Skeletal muscle tissue (tissue), 4 donors: ENCODE data around the gene PLAAT1. TPM values are rescaled to one million over a fixed set of nuclear protein-coding genes. Genes with fewer than 3 reads are reported as not detected.
A peak's percentile ranks its signal among the peaks of the same experiment; 100 is the strongest.

Experiments used
- H3K27ac ChIP-seq: one replicate; pipeline ENCODE4 v1.7.0; 2013; ENCODE audit warnings: mild to moderate bottlenecking, low read depth, low read length, inconsistent platforms
- H3K27me3 ChIP-seq, 3 donors: one replicate each; pipeline ENCODE4 v1.7.0; 2013; ENCODE audit warnings: low read length in 3 of 3; ENCODE audit not compliant: control insufficient read depth in 3 of 3, insufficient read depth in 3 of 3
- H3K36me3 ChIP-seq, 3 donors: one replicate each; pipeline ENCODE4 v1.7.0; 2013; ENCODE audit warnings: low read length in 3 of 3; ENCODE audit not compliant: control insufficient read depth in 3 of 3, insufficient read depth in 3 of 3
- H3K4me1 ChIP-seq, 3 donors: one replicate each; pipeline ENCODE4 v1.7.0; 2013; ENCODE audit warnings: low read length in 3 of 3, mild to moderate bottlenecking in 3 of 3; ENCODE audit not compliant: control insufficient read depth in 3 of 3, insufficient read depth in 3 of 3
- H3K4me3 ChIP-seq, 3 donors: one replicate each; pipeline ENCODE4 v1.7.0; 2013; ENCODE audit warnings: low read length in 3 of 3
- H3K9ac ChIP-seq, 3 donors: one replicate each; pipeline ENCODE4 v1.7.0; 2013; ENCODE audit warnings: low read length in 3 of 3, mild to moderate bottlenecking in 3 of 3, moderate library complexity in 2 of 3, low read depth in 1 of 3
- H3K9me3 ChIP-seq, 3 donors: one replicate each; pipeline ENCODE4 v1.7.0; 2013; ENCODE audit warnings: low read length in 3 of 3; ENCODE audit not compliant: control insufficient read depth in 3 of 3
- total RNA-seq: library from RNA; depleted of rRNA; stranded (reverse); fragments of >200 nt; gene quantifications from one replicate; pipeline ENCODE4 v1.2.3, GENCODE V29; 2014
- donor health status: Osteomylitis.

PLAAT1 gene
- total RNA-seq, 1 donor from 2014 or later: 14.6 TPM

GRCh38 chr3:193225302-193226125, 15.5 kb upstream of the PLAAT1 start:
- no peak overlapping the region for H3K9ac ChIP-seq
- no peak overlapping the region for H3K4me3 ChIP-seq
- peaks cover 0 to under 1% (median 0%) of the 10 kb centered on the region in 3 donors for H3K4me1 ChIP-seq
- H3K27ac ChIP-seq: no peak overlapping the region
- H3K27me3 ChIP-seq: peaks cover 0 to 3% (median 0%) of the 10 kb centered on the region in 3 donors
- no peaks in the 10 kb centered on the region for H3K36me3 ChIP-seq
- H3K9me3 ChIP-seq: no peaks in the 10 kb centered on the region

GRCh38 chr3:193228206-193228605, 12.8 kb upstream of the PLAAT1 start:
- Histone ChIP-seq H3K27ac (no peak overlapping the region), H3K27me3 (peaks cover 0 to 3% (median 0%) of the 10 kb centered on the region in 3 donors), H3K9ac (no peak overlapping the region), H3K4me3 (no peak overlapping the region), H3K36me3 (no peaks in the 10 kb centered on the region), H3K9me3 (no peaks in the 10 kb centered on the region), H3K4me1 (peaks cover 0 to 5% (median 0%) of the 10 kb centered on the region in 3 donors)

GRCh38 chr3:193229851-193230420, 11.1 kb upstream of the PLAAT1 start:
- Histone ChIP-seq H3K4me3 (no peak overlapping the region), H3K4me1 (peaks cover 0 to 5% (median 0%) of the 10 kb centered on the region in 3 donors), H3K27me3 (peaks cover 0 to 3% (median 0%) of the 10 kb centered on the region in 3 donors), H3K27ac (no peak overlapping the region), H3K36me3 (no peaks in the 10 kb centered on the region), H3K9me3 (no peaks in the 10 kb centered on the region), H3K9ac (no peak overlapping the region)

GRCh38 chr3:193230610-193231009, 10.4 kb upstream of the PLAAT1 start:
- Histone ChIP-seq H3K4me1 (peaks cover 0 to 5% (median 0%) of the 10 kb centered on the region in 3 donors), H3K9me3 (no peaks in the 10 kb centered on the region), H3K9ac (no peak overlapping the region), H3K36me3 (no peaks in the 10 kb centered on the region), H3K4me3 (no peak overlapping the region), H3K27ac (no peak overlapping the region), H3K27me3 (peaks cover 0 to 3% (median 0%) of the 10 kb centered on the region in 3 donors)

GRCh38 chr3:193231201-193231600, 9.8 kb upstream of the PLAAT1 start:
- H3K27me3 ChIP-seq: peaks cover 0 to 3% (median 0%) of the 10 kb centered on the region in 3 donors
- no peaks in the 10 kb centered on the region for H3K9me3 ChIP-seq
- H3K36me3 ChIP-seq: no peaks in the 10 kb centered on the region
- no peak overlapping the region for H3K4me3 ChIP-seq
- H3K9ac ChIP-seq: no peak overlapping the region
- H3K4me1 ChIP-seq: peaks cover 0 to 5% (median 0%) of the 10 kb centered on the region in 3 donors
- no peak overlapping the region for H3K27ac ChIP-seq

- Histone ChIP-seq H3K9ac (no peak overlapping the region), H3K27ac (no peak overlapping the region), H3K4me3 (no peak overlapping the region), H3K36me3 (no peaks in the 10 kb centered on the region), H3K9me3 (no peaks in the 10 kb centered on the region), H3K4me1 (peaks cover 3 to 8% (median 4%) of the 10 kb centered on the region in 3 donors), H3K27me3 (no peaks in the 10 kb centered on the region)
Measured at GRCh38 chr3:193236599-193236998, 4.4 kb upstream of the PLAAT1 start.

GRCh38 chr3:193237030-193237429, 4.0 kb upstream of the PLAAT1 start:
- no peak overlapping the region for H3K9ac ChIP-seq
- no peaks in the 10 kb centered on the region for H3K36me3 ChIP-seq
- H3K27ac ChIP-seq: no peak overlapping the region
- peaks cover 5 to 8% (median 6%) of the 10 kb centered on the region in 3 donors for H3K4me1 ChIP-seq
- H3K9me3 ChIP-seq: no peaks in the 10 kb centered on the region
- no peaks in the 10 kb centered on the region for H3K27me3 ChIP-seq
- H3K4me3 ChIP-seq: no peak overlapping the region

- H3K27ac ChIP-seq: peak overlapping the region; percentile 93
- H3K4me3 ChIP-seq: peak overlapping the region; percentile 76 to 84 (median 80)
- no peaks in the 10 kb centered on the region for H3K9me3 ChIP-seq
- peak overlapping the region; percentile 86 to 94 (median 92) for H3K9ac ChIP-seq
- H3K36me3 ChIP-seq: no peaks in the 10 kb centered on the region
- H3K4me1 ChIP-seq: peaks cover 6 to 19% (median 13%) of the 10 kb centered on the region in 3 donors
- no peaks in the 10 kb centered on the region for H3K27me3 ChIP-seq
Measured at GRCh38 chr3:193240436-193240849, 579 bp upstream of the PLAAT1 start.

GRCh38 chr3:193241716-193242115, 694 bp downstream of the PLAAT1 start:
- Histone ChIP-seq H3K4me1 (peaks cover 6 to 19% (median 13%) of the 10 kb centered on the region in 3 donors), H3K27ac (peak overlapping the region; percentile 93), H3K9me3 (no peaks in the 10 kb centered on the region), H3K9ac (peak overlapping the region; percentile 79 to 80 (median 80)), H3K27me3 (no peaks in the 10 kb centered on the region), H3K36me3 (no peaks in the 10 kb centered on the region), H3K4me3 (peak overlapping the region; percentile 50 to 74 (median 74))

GRCh38 chr3:193243571-193243970, 2.5 kb downstream of the PLAAT1 start:
- no peak overlapping the region for H3K27ac ChIP-seq
- no peak overlapping the region for H3K9ac ChIP-seq
- peaks cover 0 to 6% (median 0%) of the 10 kb centered on the region in 3 donors for H3K9me3 ChIP-seq
- H3K36me3 ChIP-seq: no peaks in the 10 kb centered on the region
- H3K4me1 ChIP-seq: peaks cover 6 to 19% (median 13%) of the 10 kb centered on the region in 3 donors
- no peak overlapping the region for H3K4me3 ChIP-seq
- H3K27me3 ChIP-seq: no peaks in the 10 kb centered on the region
